RWPE2 (cell line): ENCODE data around the gene ECE2.

Source experiments
- ATAC-seq: fragments of 200-7000 bp; cut with Tn5 transposase; 3 replicates; pipeline ENCODE4 v1.9.1; 2021; ENCODE audit warnings: low read depth
- DNase-seq: peaks from one replicate; pipeline ENCODE4 v3.0.0-alpha.2; 2020; ENCODE audit warnings: low spot score
- H3K27ac ChIP-seq: fragments of 450-650 bp; 2 replicates; pipeline ENCODE4 v1.5.1; 2017; ENCODE audit warnings: mild to moderate bottlenecking; ENCODE audit not compliant: poor library complexity, severe bottlenecking
- H3K27me3 ChIP-seq: fragments of 250-450 bp; sonication (Bioruptor Pico); 2 replicates; pipeline ENCODE4 v1.5.1; 2021; ENCODE audit warnings: mild to moderate bottlenecking, moderate library complexity; ENCODE audit not compliant: insufficient read depth, poor library complexity, severe bottlenecking
- H3K36me3 ChIP-seq: fragments of 250-450 bp; sonication (Bioruptor Pico); 2 replicates; pipeline ENCODE4 v1.5.1; 2020; ENCODE audit warnings: low read depth, mild to moderate bottlenecking, moderate library complexity
- H3K4me1 ChIP-seq: fragments of 250-450 bp; sonication (Bioruptor Pico); 2 replicates; pipeline ENCODE4 v1.5.1; 2021; ENCODE audit warnings: mild to moderate bottlenecking, moderate library complexity; ENCODE audit not compliant: insufficient read depth, poor library complexity, severe bottlenecking
- H3K4me3 ChIP-seq: fragments of 250-450 bp; sonication (Bioruptor Pico); 2 replicates; pipeline ENCODE4 v1.5.1; 2021; ENCODE audit warnings: mild to moderate bottlenecking, moderate library complexity; ENCODE audit not compliant: severe bottlenecking
- H3K9me3 ChIP-seq: fragments of 250-450 bp; sonication (Bioruptor Pico); 2 replicates; pipeline ENCODE4 v1.5.1; 2021; ENCODE audit warnings: mild to moderate bottlenecking, moderate library complexity; ENCODE audit not compliant: severe bottlenecking
- CTCF ChIP-seq: fragments of 450-650 bp; IDR thresholded peaks from one replicate; pipeline ENCODE4 v1.5.1; 2017; ENCODE audit warnings: mild to moderate bottlenecking, moderate library complexity; ENCODE audit not compliant: poor library complexity, severe bottlenecking

ECE2 gene

GRCh38 chr3:184230081-184230602 lies 45.7 kb upstream of the ECE2 start:
- DNase-seq (no peak), ATAC-seq (no peak)
- TF ChIP-seq CTCF: no peak
- Histone ChIP-seq H3K27ac (no peak overlapping the region), H3K9me3 (no peaks in the 10 kb centered on the region), H3K36me3 (no peaks in the 10 kb centered on the region), H3K27me3 (peaks cover 37% of the 10 kb centered on the region), H3K4me1 (peaks cover 3% of the 10 kb centered on the region), H3K4me3 (peak overlapping the region; percentile 28)

GRCh38 chr3:184230603-184231528 lies 45.0 kb upstream of the ECE2 start:
- peaks cover 37% of the 10 kb centered on the region for H3K27me3 ChIP-seq
- DNase-seq (peak; percentile 60), ATAC-seq (peak; percentile 54)
- peaks cover 3% of the 10 kb centered on the region for H3K4me1 ChIP-seq
- H3K4me3 ChIP-seq: peak overlapping the region; percentile 28
- H3K36me3 ChIP-seq: no peaks in the 10 kb centered on the region
- H3K9me3 ChIP-seq: no peaks in the 10 kb centered on the region
- H3K27ac ChIP-seq: no peak overlapping the region
- TF ChIP-seq CTCF: no peak

GRCh38 chr3:184231671-184232070 lies 44.2 kb upstream of the ECE2 start:
- H3K36me3 ChIP-seq: no peaks in the 10 kb centered on the region
- ATAC-seq (no peak), DNase-seq (no peak)
- no peak overlapping the region for H3K27ac ChIP-seq
- no peaks in the 10 kb centered on the region for H3K9me3 ChIP-seq
- no peak overlapping the region for H3K4me3 ChIP-seq
- H3K4me1 ChIP-seq: peaks cover 3% of the 10 kb centered on the region
- no peak for TF ChIP-seq CTCF
- H3K27me3 ChIP-seq: peaks cover 37% of the 10 kb centered on the region

GRCh38 chr3:184233127-184233843 lies 42.5 kb upstream of the ECE2 start:
- no peak for ATAC-seq
- Histone ChIP-seq H3K4me1 (peaks cover 3% of the 10 kb centered on the region), H3K9me3 (no peaks in the 10 kb centered on the region), H3K36me3 (no peaks in the 10 kb centered on the region), H3K27ac (no peak overlapping the region), H3K27me3 (peaks cover 36% of the 10 kb centered on the region), H3K4me3 (no peak overlapping the region)
- TF ChIP-seq CTCF: no peak
- DNase-seq: no peak
